Panc1 (cell line): ENCODE results near the gene JAZF1. TPM values are rescaled to one million over a fixed set of nuclear protein-coding genes. Genes with fewer than 3 reads are reported as not detected.

ENCODE experiments used
- ATAC-seq: fragments of 200-7000 bp; cut with Tn5 transposase; 2 replicates; pipeline ENCODE4 v1.9.1; 2020; ENCODE audit warnings: mild to moderate bottlenecking, moderate library complexity
- BruUV-seq: library from RNA; stranded (reverse); fragments of 400-500 nt; replicated peaks from 2 replicates; lab custom pipeline; 2021; lab: Mats Ljungman, UMichigan
- CTCF ChIA-PET: fragments of 300-600 bp; sonication (Branson Sonifier 250); formaldehyde crosslinking; loops from one replicate; lab custom pipeline; 2022; ENCODE audit warnings: antibody characterized with exemption; lab: Charles Lee
- POLR2A ChIA-PET: fragments of 300-600 bp; sonication (Branson Sonifier 250); formaldehyde crosslinking; loops from one replicate; lab custom pipeline; 2022; ENCODE audit warnings: antibody characterized with exemption; lab: Charles Lee
- DNase-seq: peaks from one replicate; pipeline ENCODE4 v3.0.0-alpha.2; 2010; ENCODE audit warnings: low read depth, low spot score
- H3K27ac ChIP-seq: 2 replicates; pipeline ENCODE4 v1.5.1; 2011; ENCODE audit warnings: mild to moderate bottlenecking, low read length, inconsistent platforms
- H3K27me3 ChIP-seq: fragments of 200-500 bp; sonication (Bioruptor generic); 2 replicates; pipeline ENCODE4 v1.6.0; 2014; ENCODE audit warnings: low read length, inconsistent platforms; ENCODE audit not compliant: control insufficient read depth, insufficient read depth
- H3K36me3 ChIP-seq: fragments of 200-500 bp; sonication (Bioruptor generic); 2 replicates; pipeline ENCODE4 v1.5.1; 2014; ENCODE audit warnings: inconsistent platforms, mild to moderate bottlenecking, low read length, moderate library complexity; ENCODE audit not compliant: control insufficient read depth, insufficient read depth
- H3K4me1 ChIP-seq: 2 replicates; pipeline ENCODE4 v1.5.1; 2011; ENCODE audit warnings: inconsistent platforms, mild to moderate bottlenecking, low read length, moderate library complexity; ENCODE audit not compliant: control insufficient read depth, insufficient read depth
- H3K4me3 ChIP-seq, 2 experiments: 2 replicates each; pipeline ENCODE4 v1.5.1; 2011 to 2012; ENCODE audit warnings: low read depth in 2 of 2, low read length in 2 of 2, mild to moderate bottlenecking in 2 of 2, inconsistent platforms in 1 of 2, moderate library complexity in 1 of 2
- H3K9me3 ChIP-seq: fragments of 200-500 bp; sonication (Bioruptor generic); 2 replicates; pipeline ENCODE4 v1.5.1; 2014; ENCODE audit warnings: low read depth, mild to moderate bottlenecking, inconsistent platforms, low read length, moderate library complexity; ENCODE audit not compliant: control insufficient read depth, insufficient read depth
- CTCF ChIP-seq: fragments of 450-650 bp; IDR thresholded peaks from 2 replicates; pipeline ENCODE4 v1.5.1; 2017; ENCODE audit warnings: mild to moderate bottlenecking
- POLR2AphosphoS5 ChIP-seq: IDR thresholded peaks from 2 replicates; pipeline ENCODE4 v1.6.1; 2012; ENCODE audit warnings: mild to moderate bottlenecking, low read depth, low read length, moderate library complexity
- REST ChIP-seq, 2 experiments: IDR thresholded peaks; 2 replicates each; pipeline ENCODE4 v1.6.1; 2011 to 2012; ENCODE audit warnings: low read depth in 2 of 2, control low read depth in 1 of 2, low read length in 1 of 2, mild to moderate bottlenecking in 1 of 2, moderate library complexity in 1 of 2; ENCODE audit not compliant: insufficient read depth in 1 of 2
- SIN3A ChIP-seq: IDR thresholded peaks from 2 replicates; pipeline ENCODE4 v1.6.1; 2012; ENCODE audit warnings: low read depth, mild to moderate bottlenecking, low read length, moderate library complexity, borderline replicate concordance; ENCODE audit not compliant: insufficient read depth
- TCF7L2 ChIP-seq: IDR thresholded peaks from 2 replicates; pipeline ENCODE4 v1.6.1; 2011; ENCODE audit warnings: mild to moderate bottlenecking, low read depth, low read length, inconsistent platforms
- in situ Hi-C: cut with HindIII; loops from 2 replicates; pipeline ENCODE4 v1.10.0; 2016; ENCODE audit warnings: low sequenced_read_pairs, low pct_unique_long_range_greater_than_20kb
- intact Hi-C: fragments of 100-400 bp; cut with micrococcal nuclease; formaldehyde crosslinking; loops from one replicate; pipeline ENCODE4 v1.10.0; 2022; ENCODE audit not compliant: unreplicated experiment
- total RNA-seq: library from RNA; stranded (reverse); gene quantifications from one replicate; pipeline ENCODE4 v1.2.1, GENCODE V29; 2021; ENCODE audit not compliant: unreplicated experiment

JAZF1 gene
- total RNA-seq, 1 experiment from 2014 or later: 8.8 TPM

- H3K4me1 ChIP-seq: no peaks in the 10 kb centered on the region
- no peaks in the 10 kb centered on the region for H3K9me3 ChIP-seq
- H3K4me3 ChIP-seq: no peak overlapping the region
- no peak overlapping the region for H3K27ac ChIP-seq
- DNase-seq (no peak), ATAC-seq (no peak)
- H3K36me3 ChIP-seq: no peaks in the 10 kb centered on the region
- in situ Hi-C loops (no loop called here), intact Hi-C loops (no loop called here)
- H3K27me3 ChIP-seq: no peaks in the 10 kb centered on the region
- CTCF ChIA-PET: no interaction called here
- POLR2A ChIA-PET: no interaction called here
- BruUV-seq: no TSS peak
- TF ChIP-seq POLR2AphosphoS5: no peak
- no peak for TF ChIP-seq SIN3A
- TF ChIP-seq TCF7L2: no peak
- TF ChIP-seq REST (IDR thresholded peaks at IDR 0.05; ENCODE audit: insufficient read depth in 1 of 2, low read depth in 2 of 2, low read length in 1 of 2): no peak
- no peak for TF ChIP-seq CTCF
Observed at GRCh38 chr7:28207486-28208158, 27.0 kb upstream of the JAZF1 start.

GRCh38 chr7:28205506-28205905, 24.9 kb upstream of the JAZF1 start:
- H3K4me1 ChIP-seq: no peaks in the 10 kb centered on the region
- no TSS peak for BruUV-seq
- intact Hi-C loops: no loop called here
- H3K9me3 ChIP-seq: no peaks in the 10 kb centered on the region
- no peaks in the 10 kb centered on the region for H3K36me3 ChIP-seq
- TF ChIP-seq CTCF (0 out of 2 replicates have a peak, but pooled peaks have one; percentile 6), SIN3A (no peak)
- DNase-seq (no peak), ATAC-seq (no peak)
- ChIA-PET CTCF (no interaction called here), POLR2A (no interaction called here)
- H3K27ac ChIP-seq: no peak overlapping the region
- peaks cover 8% of the 10 kb centered on the region; the same call in 1 of the 2 replicates for H3K27me3 ChIP-seq
- in situ Hi-C loops: no loop called here
- H3K4me3 ChIP-seq: no peak overlapping the region
